IPS-18a (cell line): Measurements from ENCODE around the gene BAIAP2.
A peak's percentile ranks its signal among the peaks of the same experiment; 100 is the strongest.

Source experiments
- H3K27ac ChIP-seq: one replicate; pipeline ENCODE4 v1.5.1; 2013; ENCODE audit warnings: low read length
- H3K27me3 ChIP-seq: one replicate; pipeline ENCODE4 v1.6.1; 2013; ENCODE audit warnings: mild to moderate bottlenecking, low read length; ENCODE audit not compliant: control insufficient read depth, insufficient read depth
- H3K36me3 ChIP-seq: one replicate; pipeline ENCODE4 v1.6.1; 2013; ENCODE audit warnings: low read depth, low read length; ENCODE audit not compliant: control insufficient read depth
- H3K4me1 ChIP-seq: one replicate; pipeline ENCODE4 v1.6.1; 2013; ENCODE audit warnings: low read depth, low read length; ENCODE audit not compliant: control insufficient read depth
- H3K4me3 ChIP-seq: one replicate; pipeline ENCODE4 v1.5.1; 2013; ENCODE audit warnings: low read length
- H3K9ac ChIP-seq: one replicate; pipeline ENCODE4 v1.6.1; 2013; ENCODE audit warnings: mild to moderate bottlenecking, low read length, moderate library complexity
- H3K9me3 ChIP-seq: one replicate; pipeline ENCODE4 v1.6.1; 2013; ENCODE audit warnings: low read depth, low read length; ENCODE audit not compliant: control insufficient read depth

BAIAP2 gene

DNA sequence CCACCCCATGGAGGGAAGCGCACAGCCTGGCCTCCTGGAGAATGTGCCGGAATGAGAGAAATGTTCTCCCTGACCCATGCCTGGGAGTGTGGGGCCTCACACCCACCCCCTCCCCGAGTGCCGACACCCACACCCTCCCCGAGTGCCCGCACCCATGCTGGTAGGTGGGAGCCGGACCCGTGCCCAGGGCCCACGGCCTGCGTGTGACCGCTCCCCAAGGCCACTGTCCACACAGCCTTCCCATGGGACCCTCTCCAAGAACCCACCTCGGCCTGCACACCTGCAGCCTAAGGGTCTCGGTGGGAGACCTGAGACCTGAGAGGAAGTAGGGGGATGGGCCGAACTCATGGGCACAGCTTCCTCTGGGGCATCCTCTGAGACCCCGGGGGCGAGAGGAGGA is 127.0 kb downstream of the BAIAP2 start:
- no peak overlapping the region for H3K27ac ChIP-seq
- no peaks in the 10 kb centered on the region for H3K36me3 ChIP-seq
- H3K4me1 ChIP-seq, result no peaks in the 10 kb centered on the region
- H3K9me3 ChIP-seq, result no peaks in the 10 kb centered on the region
- H3K27me3 ChIP-seq, result peaks cover 6% of the 10 kb centered on the region
- no peak overlapping the region for H3K4me3 ChIP-seq
- no peak overlapping the region for H3K9ac ChIP-seq

DNA sequence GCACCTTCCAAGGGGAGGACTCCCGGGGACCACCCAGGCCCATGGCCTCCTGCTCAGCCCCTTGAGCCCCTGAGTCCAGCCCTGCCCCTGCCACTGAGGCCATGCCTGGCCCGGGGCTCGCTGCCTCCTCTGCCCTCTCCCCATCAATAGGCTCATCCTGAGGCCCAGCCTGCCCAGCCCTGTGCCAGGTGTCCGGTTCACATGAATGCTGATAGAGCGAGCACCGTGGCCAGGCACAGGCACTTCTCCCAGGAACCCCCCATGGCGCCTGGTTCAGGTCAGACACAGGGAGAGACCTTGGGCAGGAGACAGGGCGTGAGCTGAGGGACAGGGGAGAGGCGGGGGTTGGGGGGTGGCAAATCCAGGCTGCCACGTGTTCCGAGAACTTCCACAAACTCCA is 127.5 kb downstream of the BAIAP2 start:
- Histone ChIP-seq H3K4me1 (no peaks in the 10 kb centered on the region), H3K27ac (no peak overlapping the region), H3K27me3 (peaks cover 9% of the 10 kb centered on the region), H3K9me3 (no peaks in the 10 kb centered on the region), H3K4me3 (no peak overlapping the region), H3K9ac (no peak overlapping the region), H3K36me3 (no peaks in the 10 kb centered on the region)

DNA sequence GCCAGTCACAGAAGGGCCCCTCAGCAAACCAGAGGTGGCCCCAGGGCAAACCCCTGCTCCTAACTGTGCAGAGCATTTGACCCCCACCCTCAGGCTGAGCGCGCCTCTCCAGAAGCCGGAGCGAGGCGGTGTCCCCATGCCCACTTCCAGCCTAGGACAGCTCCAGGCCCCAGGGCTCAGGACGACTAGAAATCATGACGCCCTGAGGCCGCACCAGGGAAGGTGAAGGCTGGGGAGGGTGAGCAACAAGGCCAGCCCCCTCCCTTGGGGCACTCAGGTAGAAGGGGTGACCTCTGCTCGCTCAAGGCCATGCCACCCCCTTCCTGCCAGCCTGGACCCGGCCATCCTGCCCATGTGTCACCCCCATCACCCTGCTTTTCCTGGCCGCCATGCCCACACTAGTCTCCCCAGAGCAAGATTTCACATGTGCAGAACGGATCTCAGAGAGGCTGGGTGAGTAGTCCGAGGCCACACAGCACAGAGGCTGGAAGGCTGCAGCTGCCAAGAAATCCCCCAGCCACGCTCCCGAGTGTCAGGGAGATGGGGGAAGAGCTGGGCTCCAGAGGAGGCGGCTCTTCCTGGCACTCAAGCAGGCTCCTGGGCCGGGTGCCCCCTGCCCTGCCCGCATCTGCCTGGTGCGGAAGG is 128.2 kb downstream of the BAIAP2 start:
- no peak overlapping the region for H3K9ac ChIP-seq
- no peaks in the 10 kb centered on the region for H3K4me1 ChIP-seq
- H3K36me3 ChIP-seq, result no peaks in the 10 kb centered on the region
- H3K27ac ChIP-seq, result no peak overlapping the region
- no peak overlapping the region for H3K4me3 ChIP-seq
- peaks cover 14% of the 10 kb centered on the region for H3K27me3 ChIP-seq
- H3K9me3 ChIP-seq, result no peaks in the 10 kb centered on the region

DNA sequence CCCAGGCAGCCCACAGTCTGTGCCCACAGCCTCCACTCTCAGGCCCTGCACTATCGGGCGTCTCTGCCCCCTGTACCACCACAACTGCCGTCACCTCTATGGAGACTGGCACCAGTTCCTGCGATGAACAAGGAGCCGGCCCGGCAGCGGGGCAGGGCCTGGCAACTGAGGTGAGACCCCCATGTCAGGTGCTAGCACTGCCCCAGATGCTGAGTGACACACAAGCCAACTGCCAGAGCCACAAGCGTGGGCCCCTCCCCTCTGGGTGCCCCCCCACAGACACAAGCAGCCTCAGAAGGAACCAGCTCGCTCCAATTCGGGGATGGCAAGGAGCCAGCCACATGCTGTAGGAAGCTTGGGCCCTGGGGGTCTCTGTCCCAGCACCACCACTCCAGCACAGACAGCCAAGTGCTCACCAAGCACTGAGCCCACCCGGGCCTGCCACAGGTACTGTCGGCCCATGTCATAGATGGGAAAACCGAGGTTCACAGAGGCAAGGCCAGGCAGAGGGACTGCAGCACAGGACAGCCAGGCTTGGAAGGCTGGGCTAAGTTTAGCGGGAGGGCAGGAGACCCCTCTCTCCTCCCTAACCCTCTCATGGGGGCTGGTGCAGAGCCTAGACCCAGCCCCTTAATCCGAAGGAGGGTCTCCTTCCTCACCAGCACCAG is 128.9 kb downstream of the BAIAP2 start:
- peaks cover 14% of the 10 kb centered on the region for H3K27me3 ChIP-seq
- no peak overlapping the region for H3K4me3 ChIP-seq
- no peaks in the 10 kb centered on the region for H3K36me3 ChIP-seq
- no peaks in the 10 kb centered on the region for H3K9me3 ChIP-seq
- H3K9ac ChIP-seq, result no peak overlapping the region
- H3K4me1 ChIP-seq, result no peaks in the 10 kb centered on the region
- H3K27ac ChIP-seq, result no peak overlapping the region

DNA sequence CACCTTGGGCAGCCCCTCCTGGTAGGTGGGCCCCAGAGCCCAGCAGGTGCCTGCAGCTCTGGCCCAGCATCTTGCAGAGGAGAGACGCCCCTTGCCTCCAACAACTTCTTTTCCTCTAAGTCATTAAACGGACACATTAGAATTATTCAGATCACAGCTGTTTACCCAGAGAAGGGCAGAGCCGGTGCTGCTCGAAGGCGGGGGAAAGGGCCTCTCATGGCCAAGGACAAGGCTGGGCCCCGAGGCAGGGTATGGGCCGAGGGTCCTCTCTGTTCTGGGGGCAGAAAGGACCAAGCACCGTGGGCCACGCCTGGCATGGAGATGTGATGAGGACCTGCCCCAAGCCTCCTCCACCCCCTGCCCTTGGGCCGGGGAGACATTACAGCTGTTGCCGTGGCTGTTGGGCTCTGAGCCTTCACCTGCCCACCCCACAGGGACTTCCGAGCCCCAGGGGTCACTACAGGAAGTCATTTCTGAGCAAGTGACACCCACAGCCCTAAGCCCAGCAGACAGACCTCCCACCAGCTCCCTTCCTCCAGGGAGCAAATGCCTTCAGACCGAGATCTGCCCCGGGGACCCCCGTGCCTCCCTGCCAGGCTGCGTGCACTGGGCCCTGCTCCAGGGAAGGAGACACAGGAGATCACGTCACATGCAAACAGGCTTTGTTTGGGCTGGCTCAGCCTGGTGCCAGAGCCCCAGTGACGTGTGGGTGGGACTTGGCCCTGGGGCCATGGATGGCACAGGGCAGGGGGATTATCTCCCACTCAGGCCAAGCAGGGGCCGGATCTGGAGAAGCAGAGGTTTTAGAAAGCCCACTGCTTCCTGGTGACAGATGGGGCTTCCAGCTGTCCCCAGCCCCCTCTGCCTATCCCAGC is 129.7 kb downstream of the BAIAP2 start:
- H3K9ac ChIP-seq, result no peak overlapping the region
- no peak overlapping the region for H3K27ac ChIP-seq
- no peaks in the 10 kb centered on the region for H3K9me3 ChIP-seq

DNA sequence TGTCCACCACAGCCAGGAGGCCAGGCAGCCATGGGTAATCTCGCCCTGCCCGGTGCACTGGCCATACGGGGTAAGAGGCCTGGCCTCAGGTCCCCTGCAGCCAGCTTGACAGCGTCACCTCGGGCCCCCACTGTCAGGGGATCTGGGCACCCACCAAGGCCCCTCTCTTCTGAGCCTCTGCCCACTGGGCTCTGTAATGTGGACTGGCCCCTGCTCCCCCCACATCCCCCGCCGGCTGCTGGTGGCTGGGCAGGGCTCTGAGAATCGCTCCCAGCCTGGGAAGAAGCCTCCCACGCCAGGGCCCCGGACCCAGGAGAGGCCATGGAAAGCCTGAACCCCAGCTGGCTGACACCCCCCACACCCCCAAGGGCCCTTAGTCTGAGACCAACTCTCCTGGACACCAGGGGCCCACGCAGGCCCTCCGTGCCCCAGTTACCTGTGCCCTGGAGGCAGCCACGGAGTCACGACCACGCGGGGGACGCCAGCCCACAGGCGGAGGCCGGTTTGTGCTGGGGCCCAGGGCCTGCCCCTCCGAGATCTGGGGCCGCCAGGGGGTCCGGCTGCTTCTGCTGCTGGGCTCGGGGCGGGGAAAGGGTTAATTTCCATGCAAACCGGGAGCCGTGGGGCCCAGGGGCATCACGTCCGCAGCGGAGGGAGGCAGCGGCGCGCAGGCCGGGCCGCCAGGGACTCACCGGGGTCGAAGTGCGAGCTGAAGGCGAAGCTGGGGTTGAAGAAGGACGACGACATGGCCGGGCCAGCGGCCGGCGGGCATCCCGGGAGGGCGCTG is 130.5 kb downstream of the BAIAP2 start, which contains the start of gene PVALEF:
Gene PVALEF (plus strand): TSS at position 262 of the 787 bp plus-strand sequence. CDS start 15,720 bp downstream, outside the sequence.
- H3K9ac ChIP-seq, result no peak within 1 kb of the TSS
- H3K4me1 ChIP-seq, result no peaks in the 10 kb centered on the region
- peaks cover 14% of the 10 kb centered on the region for H3K27me3 ChIP-seq
- H3K27ac ChIP-seq, result no peak within 1 kb of the TSS
- H3K4me3 ChIP-seq, result peak within 1 kb of the TSS; percentile 34
- no peaks in the 10 kb centered on the region for H3K9me3 ChIP-seq
- no peaks in the 10 kb centered on the region for H3K36me3 ChIP-seq

More for the DNA sequence above, 129.7 kb downstream of the BAIAP2 start:
- Histone ChIP-seq H3K36me3 (no peaks in the 10 kb centered on the region), H3K27me3 (peaks cover 14% of the 10 kb centered on the region), H3K4me3 (no peak overlapping the region), H3K4me1 (no peaks in the 10 kb centered on the region)

DNA sequence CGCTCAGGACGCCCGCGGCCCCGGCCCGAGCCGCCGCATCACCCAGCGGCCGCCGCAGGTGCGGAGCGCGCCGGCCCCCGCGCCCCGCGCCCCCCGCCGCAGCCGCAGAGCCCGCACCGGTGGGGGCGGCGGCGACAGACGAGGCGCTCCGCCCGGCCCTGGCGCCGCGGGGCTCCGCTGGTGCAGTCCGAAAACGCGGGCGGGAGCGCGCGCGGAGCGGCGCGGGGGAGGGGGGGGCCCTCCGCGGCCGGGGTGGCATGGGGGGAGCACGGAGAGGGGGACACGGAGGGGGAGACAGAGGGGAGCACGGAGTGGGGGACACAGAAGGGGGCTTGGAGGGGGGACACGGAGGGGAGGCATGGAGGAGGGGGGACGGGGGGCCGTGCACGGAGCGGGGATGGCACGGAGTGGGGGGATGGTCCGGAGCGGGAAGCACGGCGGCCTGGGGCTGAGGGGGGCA is 131.1 kb downstream of the BAIAP2 start, which contains the start of gene AATK:
Gene AATK (minus strand): TSS at position 189 of the 460 bp plus-strand sequence. CDS start 229 bp downstream, outside the sequence.
- Histone ChIP-seq H3K27ac (no peak within 1 kb of the TSS), H3K9ac (no peak within 1 kb of the TSS), H3K4me3 (peak within 1 kb of the TSS; percentile 34), H3K9me3 (no peaks in the 10 kb centered on the region), H3K4me1 (no peaks in the 10 kb centered on the region), H3K36me3 (no peaks in the 10 kb centered on the region), H3K27me3 (peaks cover 14% of the 10 kb centered on the region)
